Endothelial cell of umbilical vein (primary cell): ENCODE measurements around the gene AQP2. TPM values are rescaled to one million over a fixed set of nuclear protein-coding genes. Genes with fewer than 3 reads are reported as not detected.

Source experiments
- BruUV-seq: library from RNA; stranded (reverse); fragments of 400-500 nt; replicated peaks from 2 replicates; lab custom pipeline; 2021; lab: Mats Ljungman, UMichigan
- CTCF ChIA-PET: fragments of 300-600, 350-600 bp; sonication (Branson Sonifier 250); formaldehyde crosslinking; loops from one replicate; lab custom pipeline; 2021; ENCODE audit warnings: antibody characterized with exemption, inconsistent platforms; lab: Charles Lee
- POLR2A ChIA-PET: fragments of 300-600, 350-600 bp; sonication (Branson Sonifier 250); formaldehyde crosslinking; loops from one replicate; lab custom pipeline; 2021; ENCODE audit warnings: antibody characterized with exemption, inconsistent platforms; lab: Charles Lee
- DNase-seq: peaks from one replicate; pipeline ENCODE4 v3.0.0-alpha.2; 2011; ENCODE audit warnings: low read depth, low spot score
- FAIRE-seq: peaks from 2 replicates; lab custom pipeline; 2011; peaks lifted over from hg19 to GRCh38; lab: Jason Lieb, UNC
- H2AFZ ChIP-seq: 2 replicates; pipeline ENCODE4 v1.6.0; 2012; ENCODE audit warnings: low read depth, low read length, control low read depth, inconsistent platforms
- H3K27ac ChIP-seq: 2 replicates; pipeline ENCODE4 v1.5.1; 2011; ENCODE audit warnings: low read depth, mild to moderate bottlenecking, control low read depth, low read length, moderate library complexity; ENCODE audit not compliant: insufficient read depth
- H3K27me3 ChIP-seq, 2 experiments: 2 replicates each; pipeline versions ENCODE4 v1.6.0 to v1.6.1; 2011; ENCODE audit warnings: low read length in 2 of 2, mixed read lengths in 1 of 2; ENCODE audit not compliant: control insufficient read depth in 2 of 2, insufficient read depth in 2 of 2
- H3K36me3 ChIP-seq, 2 experiments: 2 replicates in 1 of 2; 3 replicates in 1 of 2; pipeline ENCODE4 v1.5.1; 2011; ENCODE audit warnings: low read length in 2 of 2, mild to moderate bottlenecking in 1 of 2, moderate library complexity in 1 of 2; ENCODE audit not compliant: control insufficient read depth in 2 of 2, insufficient read depth in 2 of 2; ENCODE audit errors: extremely low read depth in 1 of 2
- H3K4me1 ChIP-seq: 3 replicates; pipeline ENCODE4 v1.5.1; 2011; ENCODE audit warnings: mild to moderate bottlenecking, low read length; ENCODE audit not compliant: control insufficient read depth, insufficient read depth; ENCODE audit errors: extremely low read depth
- H3K4me2 ChIP-seq: 2 replicates; pipeline ENCODE4 v1.6.1; 2011; ENCODE audit warnings: low read length, control low read depth, mixed read lengths; ENCODE audit not compliant: insufficient read depth
- H3K4me3 ChIP-seq, 3 experiments: fragments of 200-600 bp in 1 of 3; sonication (generic), shearing (Covaris generic) in 1 of 3; replicated peaks in 1 of 3; 2 replicates each; pipeline ENCODE4 v1.5.1; 2011 to 2016; ENCODE audit warnings: control low read depth in 3 of 3, low read length in 3 of 3, mild to moderate bottlenecking in 2 of 3, inconsistent platforms in 1 of 3, low read depth in 1 of 3, moderate library complexity in 1 of 3; ENCODE audit not compliant: insufficient read depth in 1 of 3
- H3K79me2 ChIP-seq: 2 replicates; pipeline ENCODE4 v1.6.0; 2012; ENCODE audit warnings: low read length, inconsistent platforms; ENCODE audit not compliant: control insufficient read depth, insufficient read depth
- H3K9ac ChIP-seq: replicated peaks from 2 replicates; pipeline ENCODE3; 2011; ENCODE audit warnings: low read length, control low read depth; ENCODE audit not compliant: insufficient read depth; ENCODE audit errors: extremely low read depth
- H3K9me1 ChIP-seq: replicated peaks from 3 replicates; pipeline ENCODE4 v1.6.0; 2011; ENCODE audit warnings: mild to moderate bottlenecking, low read length; ENCODE audit not compliant: control insufficient read depth, insufficient read depth; ENCODE audit errors: extremely low read depth
- H3K9me3 ChIP-seq: replicated peaks from 2 replicates; pipeline ENCODE4 v1.5.1; 2012; ENCODE audit warnings: low read length, inconsistent platforms; ENCODE audit not compliant: control insufficient read depth, insufficient read depth
- H4K20me1 ChIP-seq: replicated peaks from 2 replicates; pipeline ENCODE3; 2011; ENCODE audit warnings: mild to moderate bottlenecking, low read length; ENCODE audit not compliant: control insufficient read depth, insufficient read depth; ENCODE audit errors: extremely low read depth
- EZH2 ChIP-seq: IDR thresholded peaks from 2 replicates; pipeline ENCODE4 v1.6.1; 2012; ENCODE audit warnings: borderline replicate concordance, low read depth, mild to moderate bottlenecking, moderate library complexity, low read length, inconsistent platforms; ENCODE audit not compliant: severe bottlenecking
- FOS ChIP-seq: IDR thresholded peaks from 2 replicates; pipeline ENCODE4 v1.6.1; 2011; ENCODE audit warnings: mild to moderate bottlenecking, low read length, moderate library complexity, borderline replicate concordance; ENCODE audit not compliant: insufficient read depth
- GATA2 ChIP-seq: IDR thresholded peaks from 2 replicates; pipeline ENCODE4 v1.7.0; 2011; ENCODE audit warnings: low read depth, mild to moderate bottlenecking, moderate library complexity, mixed read lengths, low read length; ENCODE audit not compliant: insufficient read length, insufficient read depth
- JUN ChIP-seq: IDR thresholded peaks from 2 replicates; pipeline ENCODE4 v1.6.1; 2011; ENCODE audit warnings: borderline replicate concordance, low read depth; ENCODE audit not compliant: insufficient read length, insufficient read depth
- MAX ChIP-seq: IDR thresholded peaks from 2 replicates; pipeline ENCODE4 v1.6.1; 2011; ENCODE audit not compliant: insufficient read depth, insufficient read length
- MYC ChIP-seq: IDR thresholded peaks from one replicate; pipeline ENCODE4 v1.6.1; 2011; ENCODE audit warnings: mild to moderate bottlenecking, low read depth, low read length
- POLR2A ChIP-seq: IDR thresholded peaks from 2 replicates; pipeline ENCODE4 v1.6.1; 2012; ENCODE audit warnings: low read depth, mild to moderate bottlenecking, control low read depth, low read length
- POLR2AphosphoS5 ChIP-seq: IDR thresholded peaks from 2 replicates; pipeline ENCODE4 v1.6.1; 2012; ENCODE audit warnings: low read depth, mild to moderate bottlenecking, control low read depth, low read length, moderate library complexity; ENCODE audit not compliant: insufficient read depth
- dilution Hi-C: fragments of 300-500 bp; cut with MboI; formaldehyde crosslinking; loops from one replicate; pipeline ENCODE4 v1.15.0; 2019; ENCODE audit warnings: low sequenced_read_pairs; ENCODE audit not compliant: extremely low pct_ligation_motif_present
- intact Hi-C: fragments of 100-400 bp; cut with micrococcal nuclease; formaldehyde crosslinking; loops from one replicate; pipeline ENCODE4 v1.10.0; 2022
- polyA plus RNA-seq, 4 experiments: library from polyadenylated mRNA; depleted of rRNA in 3 of 4; stranded (reverse) in 3 of 4; unstranded in 1 of 4; fragments of >200 nt; gene quantifications; 2 replicates each; pipeline versions ENCODE4 v1.2.1 to v1.2.3, GENCODE V29; 2011 to 2012; ENCODE audit warnings: missing spikeins in 1 of 4
- total RNA-seq: library from RNA; stranded (reverse); gene quantifications from 2 replicates; pipeline ENCODE4 v1.2.3, GENCODE V29; 2021
- TF ChIP-seq, protein P1 (sequence below), 2 donors: IDR thresholded peaks; 1 replicate in 1 of 2; 2 replicates in 1 of 2; pipeline ENCODE4 v1.5.1; 2011; ENCODE audit warnings: low read length in 2 of 2, mild to moderate bottlenecking in 2 of 2, moderate library complexity in 2 of 2, control low read depth in 1 of 2, inconsistent platforms in 1 of 2, low read depth in 1 of 2; ENCODE audit not compliant: insufficient read depth in 1 of 2; ENCODE audit errors: extremely low read depth in 1 of 2

AQP2 gene
- total and polyA plus RNA-seq, 2 donors (not counting 3 experiments of a cell fraction or from before 2014, with no cell fraction given), result not detected

DNA sequence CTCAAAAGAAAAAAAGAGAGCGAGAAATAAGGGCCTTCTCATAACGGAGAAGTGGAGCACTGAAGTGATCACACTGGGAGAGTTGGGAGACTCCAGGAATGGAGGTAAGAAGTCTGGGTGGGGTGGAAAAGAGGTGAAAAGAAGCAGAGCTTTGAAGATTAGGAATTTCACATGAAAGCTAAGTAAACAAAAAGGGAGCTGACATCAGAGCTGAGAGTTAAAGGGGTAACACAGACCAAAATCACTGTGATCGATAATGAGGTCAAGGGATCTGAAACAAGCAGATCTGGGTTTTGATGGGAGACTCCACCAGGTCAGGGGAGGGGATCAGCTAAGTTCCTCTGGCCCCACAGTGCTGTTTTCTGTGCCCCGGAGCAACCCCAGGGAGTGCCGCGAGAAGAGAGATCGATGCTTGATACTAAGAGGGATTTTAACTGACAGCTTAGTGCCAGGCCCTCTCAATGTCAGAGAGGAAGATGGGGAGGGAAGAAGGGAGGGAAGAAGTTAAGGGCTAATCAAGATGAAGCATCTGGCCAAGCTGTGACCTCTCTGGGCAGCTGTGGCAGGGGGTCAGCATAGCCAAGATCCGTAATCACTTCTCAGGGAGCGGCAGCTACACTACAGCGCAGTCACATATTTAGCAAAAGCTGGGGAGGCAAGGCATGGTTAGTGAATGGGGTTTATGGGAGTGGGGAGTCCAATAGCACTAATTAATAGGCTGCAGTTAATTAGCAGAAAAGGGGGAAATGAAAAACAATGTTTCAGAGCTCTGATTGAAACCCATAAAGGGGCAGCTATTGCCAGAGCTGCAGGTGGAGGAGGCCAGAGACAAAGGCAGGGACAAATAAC lies 30.2 kb downstream of the AQP2 start:
- BruUV-seq, result no TSS peak
- no peaks in the 10 kb centered on the region for H3K9me3 ChIP-seq
- H3K79me2 ChIP-seq, result no peaks in the 10 kb centered on the region
- H3K4me2 ChIP-seq, result no peak overlapping the region
- DNase-seq (no peak), FAIRE-seq (no peak)
- H3K9me1 ChIP-seq, result no peaks in the 10 kb centered on the region
- H3K27ac ChIP-seq, result no peak overlapping the region
- CTCF ChIA-PET, result interaction anchor here (0.8 to 7.5 kb wide), 11 partner anchors 11 to 203 kb away, joined by 3 to 126 read pairs (median 6); partner anchors contain the start of gene RACGAP1
- no peak overlapping the region for H3K4me3 ChIP-seq
- dilution Hi-C loops, result no loop called here
- TF ChIP-seq EZH2 (no peak), FOS (no peak), JUN (no peak), POLR2AphosphoS5 (no peak), GATA2 (no peak), MAX (no peak), MYC (no peak), POLR2A (no peak)
- TF ChIP-seq, protein P1, sequence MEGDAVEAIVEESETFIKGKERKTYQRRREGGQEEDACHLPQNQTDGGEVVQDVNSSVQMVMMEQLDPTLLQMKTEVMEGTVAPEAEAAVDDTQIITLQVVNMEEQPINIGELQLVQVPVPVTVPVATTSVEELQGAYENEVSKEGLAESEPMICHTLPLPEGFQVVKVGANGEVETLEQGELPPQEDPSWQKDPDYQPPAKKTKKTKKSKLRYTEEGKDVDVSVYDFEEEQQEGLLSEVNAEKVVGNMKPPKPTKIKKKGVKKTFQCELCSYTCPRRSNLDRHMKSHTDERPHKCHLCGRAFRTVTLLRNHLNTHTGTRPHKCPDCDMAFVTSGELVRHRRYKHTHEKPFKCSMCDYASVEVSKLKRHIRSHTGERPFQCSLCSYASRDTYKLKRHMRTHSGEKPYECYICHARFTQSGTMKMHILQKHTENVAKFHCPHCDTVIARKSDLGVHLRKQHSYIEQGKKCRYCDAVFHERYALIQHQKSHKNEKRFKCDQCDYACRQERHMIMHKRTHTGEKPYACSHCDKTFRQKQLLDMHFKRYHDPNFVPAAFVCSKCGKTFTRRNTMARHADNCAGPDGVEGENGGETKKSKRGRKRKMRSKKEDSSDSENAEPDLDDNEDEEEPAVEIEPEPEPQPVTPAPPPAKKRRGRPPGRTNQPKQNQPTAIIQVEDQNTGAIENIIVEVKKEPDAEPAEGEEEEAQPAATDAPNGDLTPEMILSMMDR (IDR thresholded peaks at IDR 0.05; ENCODE audit: extremely low read depth in 1 of 2, insufficient read depth in 1 of 2, low read depth in 1 of 2, low read length in 2 of 2), result no peak
- POLR2A ChIA-PET, result no interaction called here
- intact Hi-C loops, result no loop called here
- H3K4me1 ChIP-seq, result peaks cover 14% of the 10 kb centered on the region
- no peaks in the 10 kb centered on the region for H3K36me3 ChIP-seq
- no peak overlapping the region for H3K9ac ChIP-seq
- H2AFZ ChIP-seq, result no peak overlapping the region
- no peaks in the 10 kb centered on the region for H3K27me3 ChIP-seq
- H4K20me1 ChIP-seq, result no peaks in the 10 kb centered on the region
